Testis (tissue), 3 donors: ENCODE results near the gene PTCSC3. TPM values are rescaled to one million over a fixed set of nuclear protein-coding genes. Genes with fewer than 3 reads are reported as not detected.

Experiments
- DNase-seq: peaks from one replicate; pipeline ENCODE4 v3.0.0-alpha.2; 2019
- H3K27ac ChIP-seq, 2 donors: fragments of 200-600 bp; sonication (generic); one replicate each; pipeline ENCODE4 v1.5.1; 2019
- H3K27me3 ChIP-seq: fragments of 200-600 bp; sonication (generic); one replicate; pipeline ENCODE4 v1.5.1; 2019
- H3K36me3 ChIP-seq: fragments of 200-600 bp; sonication (generic); one replicate; pipeline ENCODE4 v1.5.1; 2017; ENCODE audit warnings: low read depth; ENCODE audit errors: missing control alignments
- H3K4me1 ChIP-seq: fragments of 200-600 bp; sonication (generic); one replicate; pipeline ENCODE4 v1.5.1; 2019
- H3K4me3 ChIP-seq, 2 donors: fragments of 200-600 bp; sonication (generic); one replicate each; pipeline ENCODE4 v1.5.1; 2017 to 2019
- H3K9me3 ChIP-seq: fragments of 200-600 bp; sonication (generic); one replicate; pipeline ENCODE4 v1.5.1; 2017
- POLR2A ChIP-seq: fragments of 450-650 bp; IDR thresholded peaks from one replicate; pipeline ENCODE4 v1.6.1; 2017; ENCODE audit warnings: antibody characterized with exemption, mild to moderate bottlenecking, moderate library complexity
- WGBS, 2 donors: methylation state at CpG; one replicate each; pipeline ENCODE4 v1.1.5; 2018; 5-methylcytosine and 5-hydroxymethylcytosine counted together
- intact Hi-C: fragments of 100-400 bp; cut with DNase I; formaldehyde crosslinking; loops from one replicate; pipeline ENCODE4 v1.15.1; 2023; ENCODE audit warnings: low total_unique reads
- polyA plus RNA-seq: library from polyadenylated mRNA; stranded (reverse); fragments of 350-450 nt; fragmentation: Illumina TruSeq; extraction: RNeasy Lipid Tissue Mini Kit (QIAGEN cat#74804); gene quantifications from one replicate; pipeline ENCODE4 v1.2.3, GENCODE V29; 2014; ENCODE audit warnings: low read depth, low replicate concordance; ENCODE audit not compliant: insufficient read depth
- total RNA-seq, 2 donors: library from RNA; depleted of rRNA; stranded (reverse); fragments of >200 nt; gene quantifications; one replicate each; pipeline ENCODE4 v1.2.3, GENCODE V29; 2016
- TF ChIP-seq, protein P1 (sequence below), 3 experiments: fragments of 450-650 bp in 2 of 3; fragments of 200-600 bp in 1 of 3; sonication (generic) in 1 of 3; IDR thresholded peaks; one replicate each; pipeline ENCODE4 v1.5.1; 2016 to 2019; ENCODE audit warnings: antibody characterized with exemption in 3 of 3, mild to moderate bottlenecking in 2 of 3, moderate library complexity in 1 of 3

PTCSC3 gene
- total and polyA plus RNA-seq, 3 donors from 2014 or later, result not detected

DNA sequence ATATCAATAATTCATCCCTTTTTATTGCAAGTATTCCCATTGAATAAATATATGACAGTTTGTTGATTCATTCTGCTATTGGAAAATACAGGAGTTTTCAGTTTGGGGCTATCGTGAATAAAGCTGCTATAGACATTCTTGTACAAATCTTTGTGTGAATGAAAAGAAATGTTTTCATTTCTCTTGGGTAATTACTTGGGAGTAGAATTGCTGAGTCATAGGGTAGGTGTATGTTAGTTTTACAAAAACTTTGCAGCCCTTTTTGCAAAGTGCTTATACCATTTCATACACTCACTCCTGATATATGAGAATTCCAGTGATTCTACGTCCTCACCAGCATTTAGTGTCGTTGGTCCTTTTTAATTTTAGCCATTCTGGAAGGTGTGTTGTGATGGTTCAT lies 6.9 kb upstream of the PTCSC3 start:
- 89 to 92% methylated on average over 3 of the region's 3 CpGs for WGBS, 2 donors
- H3K36me3 ChIP-seq, result no peaks in the 10 kb centered on the region

DNA sequence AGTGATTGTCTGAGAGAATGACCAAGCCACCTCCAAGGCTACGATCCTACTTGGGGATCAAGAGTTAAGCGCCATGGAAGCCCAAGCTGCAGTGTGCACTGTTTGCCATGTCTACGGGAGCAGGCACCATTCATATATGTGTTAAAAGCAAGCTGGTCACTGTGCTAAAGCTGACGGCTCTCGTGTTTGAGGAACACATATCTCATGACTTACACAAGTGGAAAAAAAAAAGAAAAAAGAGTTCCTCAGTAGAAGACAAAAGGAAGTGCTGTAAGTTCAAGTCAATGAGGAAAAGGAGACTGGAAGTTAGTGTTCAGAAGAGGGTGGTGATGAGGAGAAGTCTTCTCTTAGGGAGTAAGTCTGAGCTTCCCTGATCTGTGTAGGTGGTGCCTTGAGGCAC lies 4.9 kb upstream of the PTCSC3 start:
- 88 to 89% methylated on average over 5 of the region's 5 CpGs for WGBS, 2 donors
- no peak for TF ChIP-seq POLR2A
- TF ChIP-seq, protein P1, sequence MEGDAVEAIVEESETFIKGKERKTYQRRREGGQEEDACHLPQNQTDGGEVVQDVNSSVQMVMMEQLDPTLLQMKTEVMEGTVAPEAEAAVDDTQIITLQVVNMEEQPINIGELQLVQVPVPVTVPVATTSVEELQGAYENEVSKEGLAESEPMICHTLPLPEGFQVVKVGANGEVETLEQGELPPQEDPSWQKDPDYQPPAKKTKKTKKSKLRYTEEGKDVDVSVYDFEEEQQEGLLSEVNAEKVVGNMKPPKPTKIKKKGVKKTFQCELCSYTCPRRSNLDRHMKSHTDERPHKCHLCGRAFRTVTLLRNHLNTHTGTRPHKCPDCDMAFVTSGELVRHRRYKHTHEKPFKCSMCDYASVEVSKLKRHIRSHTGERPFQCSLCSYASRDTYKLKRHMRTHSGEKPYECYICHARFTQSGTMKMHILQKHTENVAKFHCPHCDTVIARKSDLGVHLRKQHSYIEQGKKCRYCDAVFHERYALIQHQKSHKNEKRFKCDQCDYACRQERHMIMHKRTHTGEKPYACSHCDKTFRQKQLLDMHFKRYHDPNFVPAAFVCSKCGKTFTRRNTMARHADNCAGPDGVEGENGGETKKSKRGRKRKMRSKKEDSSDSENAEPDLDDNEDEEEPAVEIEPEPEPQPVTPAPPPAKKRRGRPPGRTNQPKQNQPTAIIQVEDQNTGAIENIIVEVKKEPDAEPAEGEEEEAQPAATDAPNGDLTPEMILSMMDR (IDR thresholded peaks at IDR 0.05), result no peak

More for the DNA sequence above, 6.9 kb upstream of the PTCSC3 start:
- intact Hi-C loops, result no loop called here
- no peaks in the 10 kb centered on the region for H3K4me1 ChIP-seq
- no peak overlapping the region for H3K4me3 ChIP-seq
- H3K27me3 ChIP-seq, result no peaks in the 10 kb centered on the region
- no peak overlapping the region for H3K27ac ChIP-seq
- no peak for DNase-seq
- no peak for TF ChIP-seq POLR2A
- TF ChIP-seq, protein P1 (IDR thresholded peaks at IDR 0.05), result no peak
- no peaks in the 10 kb centered on the region for H3K9me3 ChIP-seq

DNA sequence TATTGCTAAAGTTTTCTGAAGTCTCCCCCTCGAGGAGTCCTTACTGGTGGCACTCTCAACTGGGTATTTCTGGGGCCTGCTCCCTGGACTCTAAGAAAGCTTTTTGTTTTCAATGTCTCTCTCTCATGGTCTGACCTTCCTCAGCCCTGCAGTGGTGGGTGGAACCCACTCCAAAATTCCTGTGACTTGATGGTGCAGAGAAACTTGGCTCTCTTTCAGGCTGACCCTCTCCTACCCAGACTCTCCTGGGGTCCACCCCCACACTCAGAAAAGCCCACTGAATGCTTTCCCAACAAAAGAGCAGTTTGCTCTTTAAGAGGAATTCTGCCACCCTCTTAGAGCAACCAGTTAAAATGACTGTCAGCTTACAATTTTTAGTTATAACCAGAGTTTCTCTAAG lies 967 bp upstream of the PTCSC3 start:
- intact Hi-C loops, result no loop called here
- Histone ChIP-seq H3K4me3 (no peak overlapping the region), H3K4me1 (no peaks in the 10 kb centered on the region), H3K36me3 (no peaks in the 10 kb centered on the region), H3K27ac (no peak overlapping the region), H3K9me3 (no peaks in the 10 kb centered on the region), H3K27me3 (no peaks in the 10 kb centered on the region)
- TF ChIP-seq POLR2A, result no peak
- no peak for DNase-seq
- WGBS, 2 donors, result 76 to 79% methylated on average over 1 of the region's 1 CpG

More for the DNA sequence above, 4.9 kb upstream of the PTCSC3 start:
- DNase-seq, result no peak
- Histone ChIP-seq H3K36me3 (no peaks in the 10 kb centered on the region), H3K4me1 (no peaks in the 10 kb centered on the region), H3K9me3 (no peaks in the 10 kb centered on the region), H3K27ac (no peak overlapping the region), H3K4me3 (no peak overlapping the region), H3K27me3 (no peaks in the 10 kb centered on the region)
- intact Hi-C loops, result no loop called here

DNA sequence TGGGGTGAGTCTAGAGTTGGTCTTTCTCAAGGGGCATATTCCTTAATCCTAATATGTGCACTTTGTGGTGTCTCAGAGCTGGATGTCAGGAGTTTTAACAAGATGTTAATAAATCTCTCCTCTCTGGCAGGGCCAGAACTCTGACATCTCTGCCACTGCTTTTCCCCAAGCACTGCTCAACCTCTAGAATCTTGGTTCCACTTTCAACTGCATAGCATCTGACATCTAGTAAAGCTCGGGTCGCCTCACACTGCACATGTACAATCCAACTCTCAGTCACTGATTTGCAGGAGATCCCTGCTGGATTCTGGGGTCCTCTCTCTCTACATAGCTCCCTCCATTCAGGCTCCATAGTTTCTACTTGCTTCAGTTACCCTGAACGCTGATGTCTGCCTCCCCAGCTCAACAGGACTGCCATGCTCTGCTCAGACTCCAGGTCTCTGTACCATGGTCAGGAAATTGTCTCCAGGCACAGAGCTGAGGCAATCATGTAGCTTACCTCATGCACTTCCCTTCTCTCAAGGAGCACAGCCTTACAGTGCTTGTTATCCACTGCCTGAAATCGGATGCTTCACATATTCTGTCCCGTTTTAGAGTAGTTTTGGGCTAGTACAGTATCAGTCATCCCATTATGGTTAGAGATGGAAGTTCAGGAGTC lies 1.6 kb downstream of the PTCSC3 start:
- Histone ChIP-seq H3K4me3 (no peak overlapping the region), H3K4me1 (no peaks in the 10 kb centered on the region), H3K36me3 (no peaks in the 10 kb centered on the region), H3K27ac (no peak overlapping the region), H3K27me3 (no peaks in the 10 kb centered on the region), H3K9me3 (no peaks in the 10 kb centered on the region)
- intact Hi-C loops, result no loop called here
- DNase-seq, result no peak
- WGBS, 2 donors, result 89 to 97% methylated on average over 5 of the region's 5 CpGs
- TF ChIP-seq POLR2A, result no peak
- TF ChIP-seq, protein P1 (IDR thresholded peaks at IDR 0.05), result no peak

DNA sequence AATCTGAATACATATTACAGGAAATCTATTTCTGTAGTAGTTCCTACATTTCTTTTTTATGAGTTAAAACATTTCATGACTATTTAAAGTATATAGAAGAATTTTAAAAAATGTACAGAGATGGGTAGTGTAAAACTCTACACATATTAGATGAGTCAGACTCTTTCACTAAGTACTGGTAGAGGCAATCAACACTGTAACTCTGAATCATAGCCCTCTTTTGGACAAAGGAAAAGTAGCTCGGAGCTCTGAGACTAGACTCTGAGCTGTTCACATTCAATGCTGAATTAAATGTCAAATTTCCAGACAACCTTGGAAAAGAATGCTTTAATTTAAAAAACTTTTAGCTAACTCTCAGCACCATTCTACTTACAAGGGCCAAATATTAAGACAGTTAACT lies 3.4 kb downstream of the PTCSC3 start:
- H3K9me3 ChIP-seq, result no peaks in the 10 kb centered on the region
- H3K4me3 ChIP-seq, result no peak overlapping the region
- H3K27ac ChIP-seq, result no peak overlapping the region
- H3K27me3 ChIP-seq, result no peaks in the 10 kb centered on the region
- no peaks in the 10 kb centered on the region for H3K36me3 ChIP-seq
- 62 to 78% methylated on average over 1 of the region's 1 CpG for WGBS, 2 donors
- no peaks in the 10 kb centered on the region for H3K4me1 ChIP-seq
- no peak for DNase-seq
- intact Hi-C loops, result no loop called here
- no peak for TF ChIP-seq POLR2A
- TF ChIP-seq, protein P1 (IDR thresholded peaks at IDR 0.05), result no peak
